HEK293 (cell line): ENCODE results near the gene PRR23A.

Experiments used
- CTCF ChIA-PET: fragments of 350-600 bp; formaldehyde crosslinking; extraction: SDS; loops from one replicate; lab custom pipeline; 2021; ENCODE audit warnings: antibody characterized with exemption; lab: Yijun Ruan, JAX
- POLR2A ChIA-PET: fragments of 300-600 bp; formaldehyde crosslinking; extraction: SDS; loops from one replicate; lab custom pipeline; 2020; ENCODE audit warnings: antibody characterized with exemption, inconsistent platforms; lab: Yijun Ruan, JAX
- H3K27ac ChIP-seq: fragments of 200-500 bp; sonication (Bioruptor generic); 2 replicates; pipeline ENCODE4 v1.5.1; 2014; ENCODE audit warnings: low read depth, low read length, control low read depth, inconsistent platforms; ENCODE audit errors: extremely low read depth
- H3K36me3 ChIP-seq, 2 experiments: fragments of 200-500 bp in 1 of 2; sonication (Bioruptor generic) in 1 of 2; 1 replicate in 1 of 2; 2 replicates in 1 of 2; pipeline ENCODE4 v1.5.1; 2014 to 2017; ENCODE audit warnings: inconsistent platforms in 2 of 2, low read length in 2 of 2; ENCODE audit not compliant: control insufficient read depth in 2 of 2, insufficient read depth in 1 of 2
- H3K4me1 ChIP-seq: fragments of 200-500 bp; sonication (Bioruptor generic); 2 replicates; pipeline ENCODE4 v1.5.1; 2014; ENCODE audit warnings: mild to moderate bottlenecking, low read length, inconsistent platforms; ENCODE audit not compliant: control insufficient read depth, insufficient read depth
- H3K4me3 ChIP-seq: 2 replicates; pipeline ENCODE4 v1.5.1; 2011; ENCODE audit warnings: low read depth, mild to moderate bottlenecking, control low read depth, low read length, moderate library complexity
- H3K9me3 ChIP-seq: fragments of 200-500 bp; sonication (Bioruptor generic); 2 replicates; pipeline ENCODE4 v1.5.1; 2014; ENCODE audit warnings: low read depth, low read length, inconsistent platforms; ENCODE audit not compliant: control insufficient read depth, insufficient read depth
- FEZF1 ChIP-seq: fragments of 450-650 bp; formaldehyde crosslinking; IDR thresholded peaks from 2 replicates; pipeline ENCODE4 v1.5.1; 2016; ENCODE audit warnings: missing biosample characterization, missing genetic modification characterization
- MYNN ChIP-seq: fragments of 450-650 bp; formaldehyde crosslinking; IDR thresholded peaks from 2 replicates; pipeline ENCODE4 v1.5.1; 2016; ENCODE audit warnings: missing biosample characterization, missing genetic modification characterization, borderline replicate concordance
- PRDM1 ChIP-seq: fragments of 450-650 bp; formaldehyde crosslinking; IDR thresholded peaks from 2 replicates; pipeline ENCODE4; 2016; ENCODE audit warnings: missing biosample characterization, missing genetic modification characterization
- SP3 ChIP-seq: fragments of 450-650 bp; formaldehyde crosslinking; IDR thresholded peaks from 2 replicates; pipeline ENCODE4 v1.5.1; 2016; ENCODE audit warnings: missing biosample characterization, missing genetic modification characterization
- SP7 ChIP-seq: fragments of 450-650 bp; formaldehyde crosslinking; IDR thresholded peaks from 2 replicates; pipeline ENCODE4 v1.5.1; 2016; ENCODE audit warnings: missing biosample characterization, missing genetic modification characterization
- ZBTB17 ChIP-seq: fragments of 450-650 bp; formaldehyde crosslinking; IDR thresholded peaks from 2 replicates; pipeline ENCODE4 v1.5.1; 2016; ENCODE audit warnings: missing biosample characterization, missing genetic modification characterization
- ZFP69B ChIP-seq: fragments of 450-650 bp; formaldehyde crosslinking; IDR thresholded peaks from 2 replicates; pipeline ENCODE4 v1.5.1; 2016; ENCODE audit warnings: missing biosample characterization, missing genetic modification characterization
- ZNF121 ChIP-seq: fragments of 450-650 bp; formaldehyde crosslinking; IDR thresholded peaks from 2 replicates; pipeline ENCODE4 v1.5.1; 2016; ENCODE audit warnings: missing biosample characterization, missing genetic modification characterization
- ZNF202 ChIP-seq: fragments of 450-650 bp; formaldehyde crosslinking; IDR thresholded peaks from 2 replicates; pipeline ENCODE4 v1.5.1; 2016; ENCODE audit warnings: missing biosample characterization, missing genetic modification characterization, borderline replicate concordance
- ZNF366 ChIP-seq: fragments of 450-650 bp; formaldehyde crosslinking; conservative IDR thresholded peaks from 2 replicates; pipeline ENCODE4 v1.5.1; 2016; ENCODE audit warnings: missing biosample characterization, missing genetic modification characterization
- ZNF544 ChIP-seq: fragments of 450-650 bp; formaldehyde crosslinking; IDR thresholded peaks from 2 replicates; pipeline ENCODE4 v1.5.0; 2017; ENCODE audit warnings: missing biosample characterization, missing genetic modification characterization
- ZNF561 ChIP-seq: fragments of 450-650 bp; IDR thresholded peaks from 2 replicates; pipeline ENCODE4 v1.5.1; 2018; ENCODE audit warnings: missing biosample characterization, missing genetic modification characterization, borderline replicate concordance
- ZSCAN16 ChIP-seq: fragments of 450-650 bp; formaldehyde crosslinking; IDR thresholded peaks from 2 replicates; pipeline ENCODE4 v1.5.1; 2016; ENCODE audit warnings: missing biosample characterization, missing genetic modification characterization
- TF ChIP-seq, protein P1 (sequence below): fragments of 450-650 bp; formaldehyde crosslinking; IDR thresholded peaks from 2 replicates; pipeline ENCODE4 v1.5.1; 2017; ENCODE audit warnings: missing biosample characterization, mild to moderate bottlenecking, missing genetic modification characterization, moderate library complexity
- TF ChIP-seq, protein P2 (sequence below): fragments of 450-650 bp; formaldehyde crosslinking; IDR thresholded peaks from 2 replicates; pipeline ENCODE4 v1.5.1; 2016; ENCODE audit warnings: missing biosample characterization, missing genetic modification characterization
- TF ChIP-seq, protein P3 (sequence below): sonication (generic); formaldehyde crosslinking; IDR thresholded peaks from 2 replicates; pipeline ENCODE4 v1.8.1; 2022; ENCODE audit warnings: mild to moderate bottlenecking, moderate library complexity, missing genetic modification reagents
- TF ChIP-seq, protein P4 (sequence below): fragments of 450-650 bp; formaldehyde crosslinking; IDR thresholded peaks from 2 replicates; pipeline ENCODE4 v1.5.1; 2016; ENCODE audit warnings: missing biosample characterization, missing genetic modification characterization
- TF ChIP-seq, protein P5 (sequence below): fragments of 450-650 bp; formaldehyde crosslinking; IDR thresholded peaks from 2 replicates; pipeline ENCODE4 v1.5.1; 2016; ENCODE audit warnings: missing biosample characterization, missing genetic modification characterization, borderline replicate concordance

Gene PRR23A

DNA sequence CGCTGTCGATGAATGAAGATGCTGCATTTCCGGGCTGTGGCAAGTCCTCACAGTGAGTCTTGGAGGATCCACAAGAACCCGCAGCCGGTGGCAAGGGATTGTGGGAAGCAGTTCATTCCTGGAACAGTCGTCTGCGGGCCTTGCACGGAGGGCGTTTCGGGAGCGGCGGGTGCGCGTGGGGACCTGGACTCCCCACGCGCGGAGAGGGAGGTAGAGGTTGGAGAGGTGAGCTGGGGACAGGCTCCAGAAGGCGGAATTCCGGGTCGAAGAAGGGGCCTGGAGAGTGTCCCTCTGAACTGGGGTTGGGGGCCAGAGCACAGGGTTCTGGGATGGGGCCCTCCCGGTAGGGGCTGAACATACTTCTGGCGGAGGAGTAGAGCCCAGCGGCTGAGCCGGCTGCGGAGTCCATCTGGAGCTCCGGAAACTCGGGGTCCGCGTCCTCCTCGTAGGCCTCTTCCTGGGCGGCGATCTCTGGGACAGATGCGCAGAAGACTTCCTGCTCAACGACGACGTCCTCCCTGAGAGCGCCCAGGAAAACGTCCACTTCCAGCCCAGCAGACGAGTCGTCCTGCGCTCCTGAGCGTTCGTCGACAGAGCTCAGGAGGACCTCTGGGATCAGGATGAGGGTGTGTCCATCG, 593 bp downstream of the PRR23A start:
- TF ChIP-seq PRDM1 (tag by site-specific recombination), result no peak
- TF ChIP-seq ZNF121, result no peak
- no peak for TF ChIP-seq ZNF544 (tag by site-specific recombination)
- TF ChIP-seq ZNF202, result no peak
- TF ChIP-seq SP7 (tag by site-specific recombination), result no peak
- no peak for TF ChIP-seq ZFP69B (tag by site-specific recombination)
- TF ChIP-seq, protein P1, sequence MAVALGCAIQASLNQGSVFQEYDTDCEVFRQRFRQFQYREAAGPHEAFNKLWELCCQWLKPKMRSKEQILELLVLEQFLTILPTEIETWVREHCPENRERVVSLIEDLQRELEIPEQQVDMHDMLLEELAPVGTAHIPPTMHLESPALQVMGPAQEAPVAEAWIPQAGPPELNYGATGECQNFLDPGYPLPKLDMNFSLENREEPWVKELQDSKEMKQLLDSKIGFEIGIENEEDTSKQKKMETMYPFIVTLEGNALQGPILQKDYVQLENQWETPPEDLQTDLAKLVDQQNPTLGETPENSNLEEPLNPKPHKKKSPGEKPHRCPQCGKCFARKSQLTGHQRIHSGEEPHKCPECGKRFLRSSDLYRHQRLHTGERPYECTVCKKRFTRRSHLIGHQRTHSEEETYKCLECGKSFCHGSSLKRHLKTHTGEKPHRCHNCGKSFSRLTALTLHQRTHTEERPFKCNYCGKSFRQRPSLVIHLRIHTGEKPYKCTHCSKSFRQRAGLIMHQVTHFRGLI (tag by site-specific recombination), result no peak
- TF ChIP-seq SP3, result no peak
- TF ChIP-seq, protein P2, sequence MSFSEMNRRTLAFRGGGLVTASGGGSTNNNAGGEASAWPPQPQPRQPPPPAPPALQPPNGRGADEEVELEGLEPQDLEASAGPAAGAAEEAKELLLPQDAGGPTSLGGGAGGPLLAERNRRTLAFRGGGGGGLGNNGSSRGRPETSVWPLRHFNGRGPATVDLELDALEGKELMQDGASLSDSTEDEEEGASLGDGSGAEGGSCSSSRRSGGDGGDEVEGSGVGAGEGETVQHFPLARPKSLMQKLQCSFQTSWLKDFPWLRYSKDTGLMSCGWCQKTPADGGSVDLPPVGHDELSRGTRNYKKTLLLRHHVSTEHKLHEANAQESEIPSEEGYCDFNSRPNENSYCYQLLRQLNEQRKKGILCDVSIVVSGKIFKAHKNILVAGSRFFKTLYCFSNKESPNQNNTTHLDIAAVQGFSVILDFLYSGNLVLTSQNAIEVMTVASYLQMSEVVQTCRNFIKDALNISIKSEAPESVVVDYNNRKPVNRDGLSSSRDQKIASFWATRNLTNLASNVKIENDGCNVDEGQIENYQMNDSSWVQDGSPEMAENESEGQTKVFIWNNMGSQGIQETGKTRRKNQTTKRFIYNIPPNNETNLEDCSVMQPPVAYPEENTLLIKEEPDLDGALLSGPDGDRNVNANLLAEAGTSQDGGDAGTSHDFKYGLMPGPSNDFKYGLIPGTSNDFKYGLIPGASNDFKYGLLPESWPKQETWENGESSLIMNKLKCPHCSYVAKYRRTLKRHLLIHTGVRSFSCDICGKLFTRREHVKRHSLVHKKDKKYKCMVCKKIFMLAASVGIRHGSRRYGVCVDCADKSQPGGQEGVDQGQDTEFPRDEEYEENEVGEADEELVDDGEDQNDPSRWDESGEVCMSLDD (tag by site-specific recombination), result no peak
- TF ChIP-seq, protein P3, sequence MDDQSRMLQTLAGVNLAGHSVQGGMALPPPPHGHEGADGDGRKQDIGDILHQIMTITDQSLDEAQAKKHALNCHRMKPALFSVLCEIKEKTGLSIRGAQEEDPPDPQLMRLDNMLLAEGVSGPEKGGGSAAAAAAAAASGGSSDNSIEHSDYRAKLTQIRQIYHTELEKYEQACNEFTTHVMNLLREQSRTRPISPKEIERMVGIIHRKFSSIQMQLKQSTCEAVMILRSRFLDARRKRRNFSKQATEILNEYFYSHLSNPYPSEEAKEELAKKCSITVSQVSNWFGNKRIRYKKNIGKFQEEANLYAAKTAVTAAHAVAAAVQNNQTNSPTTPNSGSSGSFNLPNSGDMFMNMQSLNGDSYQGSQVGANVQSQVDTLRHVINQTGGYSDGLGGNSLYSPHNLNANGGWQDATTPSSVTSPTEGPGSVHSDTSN (CRISPR knock-in tag), result no peak
- no peak for TF ChIP-seq ZSCAN16
- TF ChIP-seq MYNN (tag by site-specific recombination), result no peak
- Histone ChIP-seq H3K36me3 (no peaks in the 10 kb centered on the region), H3K4me3 (no peak overlapping the region), H3K9me3 (no peaks in the 10 kb centered on the region), H3K4me1 (no peaks in the 10 kb centered on the region), H3K27ac (no peak overlapping the region)
- POLR2A ChIA-PET, result no interaction called here
- CTCF ChIA-PET, result no interaction called here

DNA sequence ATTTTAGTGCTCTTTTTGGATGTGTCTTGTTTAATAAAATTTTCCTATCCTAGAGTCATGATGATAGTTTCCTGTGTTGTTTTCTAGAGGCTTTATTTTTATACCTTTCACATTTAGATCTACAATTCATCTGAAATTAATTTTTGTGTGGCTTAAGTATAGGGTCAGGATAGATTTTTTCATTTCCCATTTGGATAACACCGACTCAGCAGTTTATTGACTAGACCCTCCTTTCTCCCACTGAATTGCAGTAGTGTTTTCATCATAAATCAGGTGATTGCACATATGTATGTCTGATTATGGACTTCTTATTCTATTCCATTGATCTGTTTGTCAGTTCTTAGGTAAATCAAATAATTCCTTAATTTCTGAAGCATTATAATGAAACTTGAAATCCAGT, 10.4 kb downstream of the PRR23A start:
- TF ChIP-seq ZNF561 (tag by site-specific recombination) (no peak), ZBTB17 (tag by site-specific recombination) (no peak), FEZF1 (tag by site-specific recombination) (no peak), ZNF366 (tag by site-specific recombination) (no peak)
- TF ChIP-seq, protein P4, sequence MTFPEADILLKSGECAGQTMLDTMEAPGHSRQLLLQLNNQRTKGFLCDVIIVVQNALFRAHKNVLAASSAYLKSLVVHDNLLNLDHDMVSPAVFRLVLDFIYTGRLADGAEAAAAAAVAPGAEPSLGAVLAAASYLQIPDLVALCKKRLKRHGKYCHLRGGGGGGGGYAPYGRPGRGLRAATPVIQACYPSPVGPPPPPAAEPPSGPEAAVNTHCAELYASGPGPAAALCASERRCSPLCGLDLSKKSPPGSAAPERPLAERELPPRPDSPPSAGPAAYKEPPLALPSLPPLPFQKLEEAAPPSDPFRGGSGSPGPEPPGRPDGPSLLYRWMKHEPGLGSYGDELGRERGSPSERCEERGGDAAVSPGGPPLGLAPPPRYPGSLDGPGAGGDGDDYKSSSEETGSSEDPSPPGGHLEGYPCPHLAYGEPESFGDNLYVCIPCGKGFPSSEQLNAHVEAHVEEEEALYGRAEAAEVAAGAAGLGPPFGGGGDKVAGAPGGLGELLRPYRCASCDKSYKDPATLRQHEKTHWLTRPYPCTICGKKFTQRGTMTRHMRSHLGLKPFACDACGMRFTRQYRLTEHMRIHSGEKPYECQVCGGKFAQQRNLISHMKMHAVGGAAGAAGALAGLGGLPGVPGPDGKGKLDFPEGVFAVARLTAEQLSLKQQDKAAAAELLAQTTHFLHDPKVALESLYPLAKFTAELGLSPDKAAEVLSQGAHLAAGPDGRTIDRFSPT, result no peak
- TF ChIP-seq, protein P5, sequence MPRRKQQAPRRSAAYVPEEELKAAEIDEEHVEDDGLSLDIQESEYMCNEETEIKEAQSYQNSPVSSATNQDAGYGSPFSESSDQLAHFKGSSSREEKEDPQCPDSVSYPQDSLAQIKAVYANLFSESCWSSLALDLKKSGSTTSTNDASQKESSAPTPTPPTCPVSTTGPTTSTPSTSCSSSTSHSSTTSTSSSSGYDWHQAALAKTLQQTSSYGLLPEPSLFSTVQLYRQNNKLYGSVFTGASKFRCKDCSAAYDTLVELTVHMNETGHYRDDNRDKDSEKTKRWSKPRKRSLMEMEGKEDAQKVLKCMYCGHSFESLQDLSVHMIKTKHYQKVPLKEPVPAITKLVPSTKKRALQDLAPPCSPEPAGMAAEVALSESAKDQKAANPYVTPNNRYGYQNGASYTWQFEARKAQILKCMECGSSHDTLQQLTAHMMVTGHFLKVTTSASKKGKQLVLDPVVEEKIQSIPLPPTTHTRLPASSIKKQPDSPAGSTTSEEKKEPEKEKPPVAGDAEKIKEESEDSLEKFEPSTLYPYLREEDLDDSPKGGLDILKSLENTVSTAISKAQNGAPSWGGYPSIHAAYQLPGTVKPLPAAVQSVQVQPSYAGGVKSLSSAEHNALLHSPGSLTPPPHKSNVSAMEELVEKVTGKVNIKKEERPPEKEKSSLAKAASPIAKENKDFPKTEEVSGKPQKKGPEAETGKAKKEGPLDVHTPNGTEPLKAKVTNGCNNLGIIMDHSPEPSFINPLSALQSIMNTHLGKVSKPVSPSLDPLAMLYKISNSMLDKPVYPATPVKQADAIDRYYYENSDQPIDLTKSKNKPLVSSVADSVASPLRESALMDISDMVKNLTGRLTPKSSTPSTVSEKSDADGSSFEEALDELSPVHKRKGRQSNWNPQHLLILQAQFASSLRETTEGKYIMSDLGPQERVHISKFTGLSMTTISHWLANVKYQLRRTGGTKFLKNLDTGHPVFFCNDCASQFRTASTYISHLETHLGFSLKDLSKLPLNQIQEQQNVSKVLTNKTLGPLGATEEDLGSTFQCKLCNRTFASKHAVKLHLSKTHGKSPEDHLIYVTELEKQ, result no peak
- H3K4me3 ChIP-seq, result no peak overlapping the region
- no peaks in the 10 kb centered on the region for H3K36me3 ChIP-seq
- H3K9me3 ChIP-seq, result no peaks in the 10 kb centered on the region
- H3K27ac ChIP-seq, result no peak overlapping the region
- no peaks in the 10 kb centered on the region for H3K4me1 ChIP-seq
- ChIA-PET CTCF (no interaction called here), POLR2A (no interaction called here)
